HCT116 (cell line): ENCODE measurements around the gene VSTM2B. TPM values are rescaled to one million over a fixed set of nuclear protein-coding genes. Genes with fewer than 3 reads are reported as not detected.

Experiments used
- ATAC-seq: fragments of 200-7000 bp; cut with Tn5 transposase; 2 replicates; pipeline ENCODE4 v1.9.1; 2020; ENCODE audit warnings: mild to moderate bottlenecking, moderate library complexity
- BruUV-seq: library from RNA; stranded (reverse); fragments of 400-500 nt; replicated peaks from 2 replicates; lab custom pipeline; 2021; lab: Mats Ljungman, UMichigan
- CTCF ChIA-PET: fragments of 300-600 bp; sonication (Branson Sonifier 250); formaldehyde crosslinking; loops from one replicate; lab custom pipeline; 2021; ENCODE audit warnings: antibody characterized with exemption; lab: Charles Lee
- POLR2A ChIA-PET: fragments of 300-600, 350-600 bp; sonication (Branson Sonifier 250); formaldehyde crosslinking; loops from one replicate; lab custom pipeline; 2021; ENCODE audit warnings: antibody characterized with exemption; lab: Charles Lee
- RAD21 ChIA-PET, 2 experiments: fragments of 300-600 bp; sonication (Branson Sonifier 250); formaldehyde crosslinking; loops; one replicate each; lab custom pipeline; 2023; ENCODE audit warnings: low total read pairs in 2 of 2; ENCODE audit not compliant: uncharacterized antibody in 2 of 2, unreplicated experiment in 2 of 2, low non-redundant PET in 1 of 2; lab: Charles Lee
- DNase-seq: peaks from one replicate; pipeline ENCODE4 v3.0.0-alpha.2; 2010; ENCODE audit warnings: low read depth, low spot score
- H2AFZ ChIP-seq: fragments of 200-600 bp; shearing (Covaris generic), sonication (generic); 2 replicates; pipeline ENCODE4 v1.6.1; 2017; ENCODE audit warnings: low read depth, mixed run types, mixed read lengths, antibody characterized with exemption, low read length; ENCODE audit not compliant: poor library complexity, severe bottlenecking
- H3K27ac ChIP-seq: 2 replicates; pipeline ENCODE4 v1.5.1; 2012; ENCODE audit warnings: low read depth, low read length
- H3K27me3 ChIP-seq: fragments of 200-600 bp; sonication (generic); 2 replicates; pipeline ENCODE4 v1.6.1; 2016; ENCODE audit warnings: mixed run types, low read length, mixed read lengths; ENCODE audit not compliant: insufficient read depth
- H3K36me3 ChIP-seq, 2 experiments: fragments of 200-500 bp in 1 of 2; fragments of 200-600 bp in 1 of 2; sonication (Bioruptor generic) in 1 of 2; sonication (generic) in 1 of 2; 2 replicates each; pipeline versions ENCODE4 v1.5.1 to v1.6.1; 2014 to 2016; ENCODE audit warnings: low read length in 2 of 2, inconsistent platforms in 1 of 2, mixed read lengths in 1 of 2, mixed run types in 1 of 2; ENCODE audit not compliant: insufficient read depth in 2 of 2, control insufficient read depth in 1 of 2
- H3K4me1 ChIP-seq, 2 experiments: fragments of 200-600 bp in 1 of 2; sonication (generic) in 1 of 2; 2 replicates each; pipeline versions ENCODE4 v1.5.1 to v1.6.1; 2012 to 2017; ENCODE audit warnings: low read length in 2 of 2, inconsistent platforms in 1 of 2, mild to moderate bottlenecking in 1 of 2, mixed read lengths in 1 of 2, mixed run types in 1 of 2, moderate library complexity in 1 of 2; ENCODE audit not compliant: insufficient read depth in 2 of 2, control insufficient read depth in 1 of 2
- H3K4me2 ChIP-seq: fragments of 200-600 bp; sonication (generic); 2 replicates; pipeline ENCODE4 v1.6.1; 2017; ENCODE audit warnings: mixed run types, low read length, mixed read lengths
- H3K4me3 ChIP-seq, 2 experiments: fragments of 200-600 bp in 1 of 2; sonication (generic) in 1 of 2; replicated peaks in 1 of 2; 2 replicates each; pipeline ENCODE4 v1.5.1; 2011 to 2016; ENCODE audit warnings: low read length in 2 of 2, control low read depth in 1 of 2, low read depth in 1 of 2, mild to moderate bottlenecking in 1 of 2, mixed read lengths in 1 of 2, mixed run types in 1 of 2
- H3K79me2 ChIP-seq: fragments of 200-600 bp; sonication (generic); 2 replicates; pipeline ENCODE4 v1.6.1; 2017; ENCODE audit warnings: mild to moderate bottlenecking, mixed run types, low read length, moderate library complexity, mixed read lengths; ENCODE audit not compliant: insufficient read depth
- H3K9ac ChIP-seq: fragments of 200-600 bp; sonication (generic); 2 replicates; pipeline ENCODE4 v1.6.1; 2016; ENCODE audit warnings: low read length, mixed read lengths
- H3K9me2 ChIP-seq: fragments of 200-600 bp; sonication (generic), shearing (Covaris generic); 2 replicates; pipeline ENCODE4 v1.6.1; 2017; ENCODE audit warnings: mixed run types, mild to moderate bottlenecking, moderate library complexity; ENCODE audit not compliant: insufficient read depth
- H3K9me3 ChIP-seq, 2 experiments: fragments of 200-500 bp in 1 of 2; fragments of 200-600 bp in 1 of 2; sonication (Bioruptor generic) in 1 of 2; sonication (generic) in 1 of 2; 2 replicates each; pipeline ENCODE4 v1.6.1; 2014 to 2017; ENCODE audit warnings: low read length in 2 of 2, mixed read lengths in 2 of 2, inconsistent platforms in 1 of 2, low read depth in 1 of 2, mild to moderate bottlenecking in 1 of 2, mixed run types in 1 of 2, moderate library complexity in 1 of 2; ENCODE audit not compliant: control insufficient read depth in 1 of 2, insufficient read depth in 1 of 2
- H4K20me1 ChIP-seq: fragments of 200-600 bp; sonication (generic), shearing (Covaris generic); 2 replicates; pipeline ENCODE4 v1.6.1; 2017; ENCODE audit warnings: mixed run types, mild to moderate bottlenecking, moderate library complexity; ENCODE audit not compliant: insufficient read depth
- CBX3 ChIP-seq: IDR thresholded peaks from 2 replicates; pipeline ENCODE4 v1.6.1; 2012; ENCODE audit warnings: low read depth
- CEBPB ChIP-seq: IDR thresholded peaks from 2 replicates; pipeline ENCODE4 v1.6.1; 2012; ENCODE audit warnings: low read depth
- EZH2 ChIP-seq: fragments of 200-600 bp; sonication (generic); IDR thresholded peaks from 2 replicates; pipeline ENCODE4 v1.6.1; 2017; ENCODE audit warnings: antibody characterized with exemption, mixed run types
- FOSL1 ChIP-seq: IDR thresholded peaks from 2 replicates; pipeline ENCODE4 v1.6.1; 2012; ENCODE audit warnings: low read depth
- JUND ChIP-seq: IDR thresholded peaks from 2 replicates; pipeline ENCODE4 v1.6.1; 2012
- POLR2A ChIP-seq: IDR thresholded peaks from 2 replicates; pipeline ENCODE4 v1.7.0; 2011; ENCODE audit warnings: borderline replicate concordance; ENCODE audit not compliant: insufficient read depth, insufficient read length; ENCODE audit errors: extremely low read depth
- RAD21 ChIP-seq: IDR thresholded peaks from 2 replicates; pipeline ENCODE4 v1.6.1; 2012; ENCODE audit warnings: low read depth, mild to moderate bottlenecking
- SP1 ChIP-seq: IDR thresholded peaks from 2 replicates; pipeline ENCODE4 v1.6.1; 2012; ENCODE audit warnings: low read depth
- SRF ChIP-seq: IDR thresholded peaks from 2 replicates; pipeline ENCODE4 v1.6.1; 2012; ENCODE audit warnings: low read depth
- ZFX ChIP-seq: fragments of 450-650 bp; IDR thresholded peaks from 2 replicates; pipeline ENCODE4 v1.6.1; 2017
- intact Hi-C: fragments of 100-400 bp; cut with micrococcal nuclease; formaldehyde crosslinking; loops from 2 replicates; pipeline ENCODE4 v1.10.0; 2022
- total RNA-seq: library from RNA; stranded (reverse); gene quantifications from one replicate; pipeline ENCODE4 v1.2.1, GENCODE V29; 2021; ENCODE audit not compliant: unreplicated experiment
- TF ChIP-seq, protein P1 (sequence below): IDR thresholded peaks from 2 replicates; pipeline ENCODE4 v1.6.1; 2011; ENCODE audit warnings: mild to moderate bottlenecking, low read length, moderate library complexity; ENCODE audit not compliant: insufficient replicate concordance; ENCODE audit errors: extremely low read depth
- TF ChIP-seq, protein P2 (sequence below): IDR thresholded peaks from 2 replicates; pipeline ENCODE4 v1.6.1; 2012; ENCODE audit warnings: low read depth

VSTM2B gene
- total RNA-seq, 1 experiment from 2014 or later, result not detected

DNA sequence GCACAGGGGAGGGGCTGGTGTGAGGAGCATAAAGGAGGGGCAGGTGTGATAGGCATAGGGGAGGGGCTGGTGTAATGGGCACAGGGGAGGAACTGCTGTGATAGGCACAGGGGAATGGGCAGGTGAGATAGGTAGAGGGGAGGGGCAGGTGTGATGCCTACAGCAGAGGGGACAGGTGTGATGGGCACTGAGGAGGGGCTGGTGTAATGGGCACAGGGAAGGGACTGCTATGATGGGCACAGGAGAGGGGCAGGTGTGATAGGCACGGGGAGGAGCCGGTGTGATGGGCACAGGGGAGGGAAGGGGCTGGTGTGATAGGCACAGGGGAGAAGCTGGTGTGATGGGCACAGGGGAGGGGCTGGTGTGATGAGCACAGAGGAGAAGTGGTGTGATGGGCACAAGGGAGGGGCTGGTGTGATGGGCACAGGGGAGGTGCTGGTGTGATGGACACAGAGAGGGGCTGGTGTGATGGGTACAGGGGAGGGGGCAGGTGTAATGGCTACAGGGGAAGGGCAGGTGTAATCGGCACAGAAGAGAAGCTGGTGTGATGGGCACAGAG lies 40.8 kb downstream of the VSTM2B start:
- no peaks in the 10 kb centered on the region for H3K9me2 ChIP-seq
- H3K4me3 ChIP-seq, result no peak overlapping the region
- ATAC-seq (no peak), DNase-seq (no peak)
- no peaks in the 10 kb centered on the region for H3K4me1 ChIP-seq
- no peak overlapping the region for H3K4me2 ChIP-seq
- no peaks in the 10 kb centered on the region for H4K20me1 ChIP-seq
- no peak overlapping the region for H3K27ac ChIP-seq
- TF ChIP-seq, protein P1, sequence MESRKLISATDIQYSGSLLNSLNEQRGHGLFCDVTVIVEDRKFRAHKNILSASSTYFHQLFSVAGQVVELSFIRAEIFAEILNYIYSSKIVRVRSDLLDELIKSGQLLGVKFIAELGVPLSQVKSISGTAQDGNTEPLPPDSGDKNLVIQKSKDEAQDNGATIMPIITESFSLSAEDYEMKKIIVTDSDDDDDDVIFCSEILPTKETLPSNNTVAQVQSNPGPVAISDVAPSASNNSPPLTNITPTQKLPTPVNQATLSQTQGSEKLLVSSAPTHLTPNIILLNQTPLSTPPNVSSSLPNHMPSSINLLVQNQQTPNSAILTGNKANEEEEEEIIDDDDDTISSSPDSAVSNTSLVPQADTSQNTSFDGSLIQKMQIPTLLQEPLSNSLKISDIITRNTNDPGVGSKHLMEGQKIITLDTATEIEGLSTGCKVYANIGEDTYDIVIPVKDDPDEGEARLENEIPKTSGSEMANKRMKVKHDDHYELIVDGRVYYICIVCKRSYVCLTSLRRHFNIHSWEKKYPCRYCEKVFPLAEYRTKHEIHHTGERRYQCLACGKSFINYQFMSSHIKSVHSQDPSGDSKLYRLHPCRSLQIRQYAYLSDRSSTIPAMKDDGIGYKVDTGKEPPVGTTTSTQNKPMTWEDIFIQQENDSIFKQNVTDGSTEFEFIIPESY, result no peak
- no peak for TF ChIP-seq FOSL1
- no peak for TF ChIP-seq CBX3
- TF ChIP-seq SRF, result no peak
- TF ChIP-seq ZFX, result no peak
- no peak for TF ChIP-seq EZH2
- no peak for TF ChIP-seq JUND
- TF ChIP-seq RAD21, result no peak
- no peak for TF ChIP-seq SP1
- no peak for TF ChIP-seq CEBPB
- no peak for TF ChIP-seq POLR2A
- TF ChIP-seq, protein P2, sequence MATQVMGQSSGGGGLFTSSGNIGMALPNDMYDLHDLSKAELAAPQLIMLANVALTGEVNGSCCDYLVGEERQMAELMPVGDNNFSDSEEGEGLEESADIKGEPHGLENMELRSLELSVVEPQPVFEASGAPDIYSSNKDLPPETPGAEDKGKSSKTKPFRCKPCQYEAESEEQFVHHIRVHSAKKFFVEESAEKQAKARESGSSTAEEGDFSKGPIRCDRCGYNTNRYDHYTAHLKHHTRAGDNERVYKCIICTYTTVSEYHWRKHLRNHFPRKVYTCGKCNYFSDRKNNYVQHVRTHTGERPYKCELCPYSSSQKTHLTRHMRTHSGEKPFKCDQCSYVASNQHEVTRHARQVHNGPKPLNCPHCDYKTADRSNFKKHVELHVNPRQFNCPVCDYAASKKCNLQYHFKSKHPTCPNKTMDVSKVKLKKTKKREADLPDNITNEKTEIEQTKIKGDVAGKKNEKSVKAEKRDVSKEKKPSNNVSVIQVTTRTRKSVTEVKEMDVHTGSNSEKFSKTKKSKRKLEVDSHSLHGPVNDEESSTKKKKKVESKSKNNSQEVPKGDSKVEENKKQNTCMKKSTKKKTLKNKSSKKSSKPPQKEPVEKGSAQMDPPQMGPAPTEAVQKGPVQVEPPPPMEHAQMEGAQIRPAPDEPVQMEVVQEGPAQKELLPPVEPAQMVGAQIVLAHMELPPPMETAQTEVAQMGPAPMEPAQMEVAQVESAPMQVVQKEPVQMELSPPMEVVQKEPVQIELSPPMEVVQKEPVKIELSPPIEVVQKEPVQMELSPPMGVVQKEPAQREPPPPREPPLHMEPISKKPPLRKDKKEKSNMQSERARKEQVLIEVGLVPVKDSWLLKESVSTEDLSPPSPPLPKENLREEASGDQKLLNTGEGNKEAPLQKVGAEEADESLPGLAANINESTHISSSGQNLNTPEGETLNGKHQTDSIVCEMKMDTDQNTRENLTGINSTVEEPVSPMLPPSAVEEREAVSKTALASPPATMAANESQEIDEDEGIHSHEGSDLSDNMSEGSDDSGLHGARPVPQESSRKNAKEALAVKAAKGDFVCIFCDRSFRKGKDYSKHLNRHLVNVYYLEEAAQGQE, result no peak
- intact Hi-C loops, result no loop called here
- ChIA-PET RAD21 (no interaction called here), POLR2A (no interaction called here), CTCF (no interaction called here)
- no TSS peak for BruUV-seq
- no peak overlapping the region for H2AFZ ChIP-seq
- H3K27me3 ChIP-seq, result peaks cover 54% of the 10 kb centered on the region
- H3K79me2 ChIP-seq, result no peaks in the 10 kb centered on the region
- no peaks in the 10 kb centered on the region for H3K36me3 ChIP-seq
- H3K9me3 ChIP-seq, result no peaks in the 10 kb centered on the region
- H3K9ac ChIP-seq, result no peak overlapping the region
